DMS 273 (cell line): ENCODE measurements around the gene LIPT2.

Source experiments
- DNase-seq: peaks from one replicate; lab custom pipeline; 2025; ENCODE audit not compliant: unreplicated experiment; lab: John Stamatoyannopoulos, UW

LIPT2 gene

GRCh38 chr11:74504100-74504691 is 10.7 kb upstream of the LIPT2 start:
- DNase-seq, result no peak

DNA sequence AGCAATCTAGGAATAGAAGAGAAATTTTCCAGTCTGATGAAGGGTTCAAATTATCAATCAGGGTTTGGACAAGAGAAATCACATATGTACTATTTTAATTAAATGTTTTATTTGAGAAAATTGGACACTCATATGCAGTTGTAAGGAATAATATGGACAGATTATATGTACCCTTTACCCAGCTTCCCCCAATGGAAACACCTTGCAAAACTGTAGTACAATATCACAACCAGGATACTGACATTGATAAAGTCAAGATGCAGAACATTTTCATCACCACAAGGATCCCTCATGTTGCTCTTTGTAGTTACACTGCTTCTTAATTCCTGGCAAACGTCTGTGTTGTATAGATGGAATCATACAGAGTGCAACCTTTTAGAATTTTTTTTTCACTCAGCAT is 1.4 kb upstream of the LIPT2 start:
- DNase-seq, result no peak

DNA sequence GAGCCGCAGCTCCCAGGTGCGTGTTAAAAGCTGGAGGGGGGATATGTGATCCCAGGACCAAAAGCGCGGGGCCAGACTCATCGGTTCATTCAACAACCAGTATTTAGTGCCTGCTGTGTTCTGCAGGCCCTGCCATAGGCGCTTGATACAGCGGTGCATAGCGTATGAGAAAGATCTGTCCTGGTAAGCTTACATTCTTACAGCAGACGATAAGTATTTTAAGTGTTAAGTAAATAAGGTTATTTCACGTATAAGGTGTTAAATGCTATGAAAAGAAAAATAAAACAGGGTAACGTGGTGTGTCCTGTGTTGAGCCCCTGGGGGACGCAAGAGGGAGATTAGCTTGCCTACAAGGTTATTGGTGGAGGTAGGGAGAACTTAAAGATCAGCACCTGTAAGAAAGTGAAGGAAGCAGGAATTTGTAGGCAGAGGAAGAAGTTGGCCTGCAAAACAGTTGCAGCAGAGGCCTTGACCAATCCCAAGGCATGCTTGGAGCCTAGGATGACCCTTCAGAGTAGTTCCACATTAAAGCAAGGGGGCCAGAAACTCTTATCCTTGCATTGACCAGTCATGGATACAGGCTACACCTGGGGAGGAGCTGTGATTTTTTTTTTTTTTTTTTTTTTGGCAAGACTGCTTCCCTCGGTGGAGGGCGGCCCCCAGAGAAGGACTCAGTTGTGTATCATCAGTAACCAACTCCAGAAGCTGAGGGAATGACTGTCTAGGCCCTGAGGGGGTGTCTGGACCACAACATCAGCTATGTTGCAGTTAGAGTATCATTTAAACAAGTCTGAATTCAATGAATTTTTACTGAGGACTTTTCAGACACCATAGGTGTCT is 487 bp upstream of the LIPT2 start:
- DNase-seq, result no peak

DNA sequence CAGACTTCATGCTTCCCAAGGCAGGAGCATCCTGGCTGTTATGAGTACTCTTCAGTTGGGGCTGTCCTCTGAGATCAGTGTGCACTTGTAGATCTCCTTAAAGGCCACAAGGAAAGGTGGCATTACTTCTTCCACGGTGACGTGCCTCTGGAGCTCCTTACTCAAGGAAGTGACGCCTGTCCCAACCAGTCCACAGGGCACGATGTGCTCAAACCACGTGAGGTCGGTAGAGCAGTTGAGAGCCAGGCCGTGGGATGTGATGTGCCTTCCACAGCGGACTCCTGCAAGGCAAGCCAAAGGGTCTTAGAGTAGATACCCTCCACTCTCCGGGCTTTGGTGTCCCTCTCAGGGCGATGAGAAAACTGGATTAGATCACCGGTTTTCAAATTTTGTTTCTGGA is 1.4 kb downstream of the LIPT2 start:
- DNase-seq, result no peak

DNA sequence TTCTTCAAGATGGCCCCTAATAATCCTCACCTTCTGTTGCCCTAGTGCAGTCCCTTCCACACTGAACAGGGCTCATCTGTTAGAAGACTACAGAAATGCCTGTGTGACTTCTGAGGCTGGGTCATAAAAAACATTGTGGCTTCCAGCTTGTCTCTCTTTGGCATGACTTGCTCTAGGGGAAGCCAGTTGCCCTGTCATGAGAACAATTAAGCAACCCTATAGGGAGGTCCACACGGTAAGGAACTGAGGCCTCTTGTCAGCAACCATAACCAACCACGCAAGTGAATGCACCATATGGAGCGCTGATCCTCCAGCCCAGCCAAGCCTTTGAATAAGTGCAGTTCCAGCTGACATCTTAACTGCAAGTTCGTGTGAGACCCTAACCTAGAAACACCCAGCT is 2.6 kb downstream of the LIPT2 start:
- DNase-seq, result no peak

GRCh38 chr11:74487875-74488274 is 5.6 kb downstream of the LIPT2 start:
- DNase-seq, result peak; percentile 5

DNA sequence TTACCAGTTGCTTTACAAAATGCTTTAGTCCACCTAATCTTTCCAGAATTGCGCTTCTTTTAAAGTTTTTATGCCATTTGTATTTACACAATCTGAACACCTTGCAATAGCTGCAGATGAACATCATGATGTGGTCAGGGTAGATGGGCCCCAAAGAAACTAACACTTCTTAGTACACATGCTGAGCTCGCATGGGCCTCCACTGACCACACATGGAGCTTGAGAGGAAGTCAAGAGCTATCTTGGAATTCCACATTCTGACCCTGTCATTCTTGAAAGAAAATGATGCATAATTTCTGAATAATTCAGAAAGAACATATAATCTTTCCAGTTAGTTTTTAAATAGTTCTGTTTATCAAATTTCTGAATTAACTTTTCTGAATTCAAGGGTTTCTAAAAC is 7.7 kb downstream of the LIPT2 start:
- no peak for DNase-seq

GRCh38 chr11:74480688-74481417 is 12.7 kb downstream of the LIPT2 start:
- DNase-seq, result no peak

DNA sequence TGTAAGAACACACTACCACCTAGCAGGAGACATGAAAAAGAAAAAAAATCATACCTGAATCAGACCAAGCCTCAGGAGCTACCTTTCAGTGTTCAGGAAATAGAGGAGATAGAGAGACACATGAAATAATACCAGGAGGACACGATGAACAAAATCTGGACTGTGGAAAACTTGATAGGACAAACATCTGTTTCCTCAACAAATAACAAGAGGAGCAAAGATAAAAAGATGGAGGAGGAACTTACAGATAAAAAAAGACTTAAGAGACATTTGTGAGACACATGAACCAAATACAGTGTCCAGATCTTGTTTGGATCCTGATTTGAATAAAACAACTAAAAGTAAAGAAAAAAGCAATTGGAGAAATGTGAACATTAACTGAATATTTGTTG is 13.8 kb downstream of the LIPT2 start:
- no peak for DNase-seq

DNA sequence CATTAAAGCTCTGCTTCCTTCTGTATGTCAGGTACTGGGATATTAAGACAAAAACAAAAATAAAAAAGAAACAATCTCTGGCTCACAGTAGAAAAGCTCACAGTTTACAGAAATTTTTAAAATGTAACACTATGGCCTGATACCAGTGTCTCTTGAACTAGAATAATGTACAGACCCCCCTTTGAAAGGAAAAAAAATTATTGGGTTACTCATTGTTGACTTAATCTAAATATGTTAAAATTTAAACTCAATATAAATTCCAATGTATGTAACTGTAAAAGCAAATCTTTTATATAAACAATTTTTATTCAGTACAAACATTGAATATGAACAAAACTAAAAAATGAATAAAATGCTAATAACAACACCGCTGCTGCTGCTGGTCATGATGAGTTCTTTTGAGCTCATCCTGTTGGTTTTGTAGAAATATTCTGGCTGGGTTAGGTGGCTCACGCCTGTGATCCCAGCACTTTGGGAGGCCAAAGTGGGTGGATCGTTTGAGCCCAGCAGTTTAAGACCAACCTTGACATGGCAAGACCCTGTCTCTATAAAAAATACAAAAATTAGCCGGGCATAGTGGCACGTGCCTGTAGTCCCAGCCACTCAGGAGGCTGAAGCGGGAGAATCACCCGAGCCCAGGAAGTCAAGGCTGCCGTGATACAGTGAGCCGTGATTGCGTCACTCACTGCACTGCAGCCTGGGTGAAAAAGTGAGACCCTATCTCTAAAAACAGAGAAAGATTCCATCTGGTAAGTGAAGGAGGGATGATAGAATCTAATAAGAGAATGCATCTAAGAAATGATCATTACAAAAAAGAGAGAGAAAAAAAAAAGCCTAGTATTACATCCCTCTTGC is 14.4 kb downstream of the LIPT2 start:
- no peak for DNase-seq

- no peak for DNase-seq
Observed at GRCh38 chr11:74476536-74476935, 17.0 kb downstream of the LIPT2 start.

- DNase-seq, result no peak
Observed at GRCh38 chr11:74474316-74474715, 19.2 kb downstream of the LIPT2 start.

DNA sequence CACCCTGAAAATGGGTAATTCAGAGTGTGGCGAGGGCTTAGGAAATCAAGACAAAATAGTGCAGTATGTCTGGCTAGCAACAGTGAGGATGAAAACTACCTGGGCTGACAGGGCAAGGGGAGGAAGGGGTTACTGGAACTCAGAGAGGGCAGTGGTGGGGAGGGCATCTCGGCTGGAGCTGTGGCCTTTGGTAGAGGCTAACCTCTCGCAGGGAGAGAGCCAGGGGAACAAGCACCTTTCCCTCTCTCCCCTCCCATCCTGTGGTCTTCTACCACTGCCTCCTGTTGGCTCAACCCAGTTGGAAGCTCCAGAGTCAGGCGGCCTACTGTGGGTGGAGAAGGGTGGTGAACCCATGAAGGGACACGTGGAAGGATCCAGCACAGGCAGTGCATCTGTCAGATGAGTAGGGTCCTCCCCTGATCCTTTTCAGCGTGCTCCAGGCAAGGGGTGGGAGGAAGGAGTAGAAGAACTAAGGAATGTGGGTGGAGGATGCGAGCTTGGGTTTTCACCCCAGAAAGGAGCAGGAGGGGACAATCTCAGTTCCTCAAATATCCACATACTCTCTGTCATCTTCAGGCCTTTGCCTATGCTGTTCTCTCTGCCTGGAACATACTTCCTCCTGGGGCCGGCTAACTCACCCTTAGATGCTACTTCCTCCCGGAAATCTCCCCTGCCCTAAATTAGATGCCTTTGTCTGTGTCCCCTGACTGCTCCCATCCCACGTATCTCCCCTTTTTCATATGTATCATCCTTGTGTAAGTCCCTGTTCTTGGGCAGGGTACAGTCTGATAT is 19.9 kb downstream of the LIPT2 start:
- DNase-seq, result no peak

DNA sequence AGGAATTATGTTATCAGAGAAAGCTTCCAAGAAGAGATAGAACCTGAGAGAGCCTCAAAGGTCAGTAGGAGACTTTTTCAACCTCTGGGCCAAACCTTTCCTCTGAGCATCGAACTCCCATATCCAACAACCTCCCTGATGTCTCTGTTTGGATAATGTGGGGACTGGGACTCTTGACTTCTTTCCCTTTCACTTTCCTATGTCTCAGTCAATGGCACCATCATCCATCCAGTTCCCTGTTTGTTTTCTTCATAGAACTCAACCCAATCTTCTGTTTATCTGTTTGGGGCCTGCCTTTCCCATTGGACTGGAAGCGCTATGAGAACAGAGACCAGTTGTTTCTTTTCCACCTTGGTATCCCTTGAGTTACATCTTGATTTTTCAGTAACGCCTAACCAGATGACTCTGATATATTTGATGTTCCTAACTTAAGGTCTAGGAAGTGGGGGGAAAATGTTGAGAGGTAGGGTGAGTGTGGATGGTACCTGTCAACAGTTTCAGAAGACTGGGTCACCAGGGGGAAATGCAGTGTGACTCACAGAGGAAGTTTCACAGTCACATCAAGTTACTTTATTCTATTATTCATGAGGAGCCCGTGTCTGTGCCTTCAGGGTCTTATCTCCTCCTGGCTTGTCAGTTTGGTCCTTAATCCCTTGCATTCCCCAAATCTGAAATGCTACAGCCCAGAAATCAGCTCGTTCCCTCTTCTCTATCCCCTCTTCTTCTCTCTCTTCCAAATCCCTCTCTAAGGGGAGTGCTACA is 21.7 kb downstream of the LIPT2 start:
- no peak for DNase-seq

DNA sequence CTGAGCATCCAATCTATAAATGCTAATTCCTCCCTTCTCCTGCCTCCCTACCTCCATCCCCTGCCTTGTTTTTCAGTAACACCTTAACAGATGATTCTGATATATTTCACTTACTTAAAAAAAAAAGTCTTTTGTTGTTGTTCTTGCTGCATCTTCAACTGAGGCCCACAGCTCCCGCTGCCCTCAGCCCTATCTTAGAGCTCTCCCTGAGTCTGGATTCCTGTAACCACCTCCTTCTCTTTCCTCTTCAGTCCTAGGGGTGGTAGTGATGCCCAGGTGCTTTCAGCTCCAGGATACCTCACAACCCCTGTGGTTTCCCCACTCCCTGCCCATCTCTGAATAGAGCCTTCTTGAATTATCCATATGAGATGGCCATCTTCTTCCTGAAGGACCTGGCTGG is 22.5 kb downstream of the LIPT2 start:
- DNase-seq, result no peak

DNA sequence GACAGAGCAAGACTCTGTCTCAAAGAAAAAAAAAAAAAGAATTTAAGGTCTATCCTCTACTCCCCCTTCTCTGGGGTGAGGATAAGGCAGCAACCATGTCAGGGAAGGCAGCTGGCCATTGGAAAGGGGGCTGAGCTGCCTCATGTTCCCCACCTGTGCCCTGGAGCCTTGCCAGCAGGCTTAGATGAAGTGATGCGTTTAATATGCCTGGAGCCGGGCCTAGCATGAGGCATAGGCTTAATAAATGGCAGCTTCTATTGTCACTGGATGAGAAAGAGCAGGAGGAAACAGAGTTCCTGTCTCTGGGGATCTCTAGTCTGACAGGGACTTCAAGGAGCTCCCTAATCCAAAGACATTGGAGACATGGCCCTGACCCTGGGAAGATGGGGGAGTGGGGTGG is 23.0 kb downstream of the LIPT2 start:
- peak; percentile 80 for DNase-seq

- DNase-seq, result no peak
Observed at GRCh38 chr11:74468936-74469335, 24.6 kb downstream of the LIPT2 start.

DNA sequence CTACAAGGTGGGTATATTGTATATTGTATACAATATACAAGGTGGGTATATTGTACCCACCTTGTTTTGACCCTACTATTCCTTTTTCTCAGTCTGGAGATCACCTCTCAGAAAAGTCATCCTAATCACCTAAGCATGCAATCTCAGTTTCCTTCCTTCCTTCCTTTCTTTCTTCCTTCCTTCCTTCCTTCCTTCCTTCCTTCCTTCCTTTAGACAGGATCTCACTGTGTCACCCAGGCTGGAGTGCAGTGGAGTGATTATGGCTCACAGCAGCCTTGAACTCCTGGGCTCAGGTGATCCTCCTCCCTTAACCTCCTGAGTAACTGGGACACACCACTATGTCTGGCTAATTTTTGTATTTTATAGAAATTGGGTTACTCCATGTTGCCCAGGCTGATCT is 25.0 kb downstream of the LIPT2 start:
- DNase-seq, result no peak

- no peak for DNase-seq
Observed at GRCh38 chr11:74468058-74468457, 25.5 kb downstream of the LIPT2 start.
